ENCODE results near the gene PNPLA1.

PNPLA1 gene

DNA sequence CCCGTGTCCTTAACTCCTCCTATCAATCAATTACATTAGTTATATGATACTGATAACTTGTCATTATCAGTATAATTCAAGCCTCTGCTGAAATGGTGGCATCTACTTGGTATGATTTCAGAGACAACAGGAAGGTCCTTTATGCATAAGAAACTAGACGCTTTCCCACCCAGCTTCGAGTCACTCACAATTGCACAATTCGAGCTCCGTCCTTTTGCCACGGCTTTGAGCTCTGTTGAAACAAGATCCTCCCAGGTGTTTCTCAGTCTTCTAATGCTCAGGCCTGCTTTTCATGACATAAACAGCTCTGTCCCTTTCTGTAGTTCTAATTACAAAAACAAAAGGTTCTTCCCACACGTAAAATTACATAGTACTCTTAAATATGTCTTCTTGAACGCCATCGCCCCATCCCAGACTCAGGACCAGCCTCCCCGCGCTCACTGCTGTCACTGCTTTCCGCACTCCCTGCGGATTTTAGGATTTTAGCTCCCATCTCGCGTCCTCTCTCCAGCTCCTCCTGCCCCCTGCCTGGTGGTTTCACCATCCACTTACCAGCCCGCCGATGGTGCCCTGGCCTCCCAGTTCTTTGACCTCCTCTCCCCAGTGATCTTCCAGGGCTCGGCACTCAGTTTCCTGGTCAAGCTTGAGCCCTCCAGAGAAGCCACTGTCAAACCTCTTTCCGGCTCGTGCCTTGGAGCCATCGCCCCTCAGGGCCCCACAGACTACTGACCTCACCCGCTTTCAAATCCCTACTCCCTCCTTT, 23.2 kb upstream of the PNPLA1 start:
- DNase-seq (ENCODE audit: low read depth) = no peak

DNA sequence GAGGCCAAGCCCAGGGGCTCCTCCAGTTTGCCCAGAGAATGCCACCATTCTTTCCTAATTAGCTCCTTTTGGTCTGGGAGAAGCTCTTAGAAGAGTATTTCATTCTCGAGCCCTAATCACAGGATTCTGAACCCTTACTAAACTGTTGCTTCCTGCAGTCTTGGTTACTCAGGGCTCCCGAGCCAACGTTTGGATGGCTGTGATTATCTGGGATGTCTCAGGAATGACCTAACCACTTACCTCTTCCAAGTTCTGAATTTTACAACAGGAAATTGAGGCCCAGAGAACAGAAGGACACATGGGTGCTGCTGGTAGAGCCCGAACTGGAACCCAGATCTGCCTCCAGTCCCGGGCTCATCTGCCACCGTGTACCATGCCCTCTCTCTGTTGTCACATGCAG, 22.2 kb upstream of the PNPLA1 start:
- no peak for DNase-seq (ENCODE audit: low read depth)

DNA sequence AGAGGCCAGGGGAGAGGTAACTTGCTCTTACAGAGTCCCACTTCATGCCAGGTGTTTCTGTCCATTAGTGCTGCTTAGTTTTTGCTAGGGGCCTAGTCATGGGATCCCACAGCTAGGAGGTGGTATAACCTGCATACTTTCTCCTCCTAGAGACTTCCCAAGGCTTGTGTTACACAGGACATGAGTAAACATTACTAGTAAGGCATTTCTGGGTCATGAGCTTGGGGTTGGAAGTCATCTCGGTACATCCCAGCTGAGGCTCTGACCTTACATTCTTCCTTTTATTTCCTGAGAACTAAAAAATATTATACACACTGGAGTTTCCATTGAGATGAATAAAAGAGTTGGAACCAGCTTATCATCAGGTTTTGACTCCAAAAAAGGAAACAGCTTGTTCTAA, 20.9 kb upstream of the PNPLA1 start:
- DNase-seq (ENCODE audit: low read depth) = no peak

DNA sequence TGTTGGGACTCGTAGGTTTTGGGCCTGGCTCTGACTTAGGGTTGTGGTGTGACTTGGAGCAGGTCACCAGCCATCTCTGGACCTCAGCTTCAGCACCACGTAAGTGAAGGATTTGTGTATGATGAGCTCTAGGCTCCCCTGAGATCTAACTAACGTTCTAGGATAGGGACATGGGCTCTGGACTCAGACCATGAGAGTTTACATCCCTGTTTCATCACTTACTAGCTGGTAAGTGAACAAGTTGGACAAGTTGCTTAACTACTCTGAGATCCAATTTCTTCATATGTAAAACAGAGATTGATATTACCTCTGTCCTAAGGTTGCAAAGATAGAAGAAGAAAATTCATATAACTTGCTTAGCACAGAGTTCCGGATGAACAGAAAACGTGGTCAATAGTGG, 20.3 kb upstream of the PNPLA1 start:
- no peak for DNase-seq (ENCODE audit: low read depth)

DNA sequence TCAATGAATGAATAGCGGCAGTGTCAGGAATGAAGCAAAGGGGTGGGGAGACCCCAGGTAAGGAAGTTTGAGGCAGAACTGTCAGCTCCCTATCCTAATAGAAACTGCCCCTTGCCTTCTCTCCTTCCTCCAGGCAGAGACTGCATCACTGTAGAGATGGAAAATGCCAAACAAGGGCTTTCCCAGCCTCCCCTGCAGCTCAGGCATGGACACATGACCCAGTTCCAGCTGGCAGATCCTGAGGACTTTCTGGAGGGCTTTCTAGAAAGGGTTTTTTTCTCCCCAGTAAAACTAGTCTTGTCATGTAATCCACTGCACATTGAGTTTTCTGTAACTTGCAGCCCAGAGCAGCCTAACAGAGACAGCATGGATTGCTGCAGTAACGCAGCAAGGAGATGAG, 17.9 kb upstream of the PNPLA1 start:
- DNase-seq (ENCODE audit: low read depth) = no peak

DNA sequence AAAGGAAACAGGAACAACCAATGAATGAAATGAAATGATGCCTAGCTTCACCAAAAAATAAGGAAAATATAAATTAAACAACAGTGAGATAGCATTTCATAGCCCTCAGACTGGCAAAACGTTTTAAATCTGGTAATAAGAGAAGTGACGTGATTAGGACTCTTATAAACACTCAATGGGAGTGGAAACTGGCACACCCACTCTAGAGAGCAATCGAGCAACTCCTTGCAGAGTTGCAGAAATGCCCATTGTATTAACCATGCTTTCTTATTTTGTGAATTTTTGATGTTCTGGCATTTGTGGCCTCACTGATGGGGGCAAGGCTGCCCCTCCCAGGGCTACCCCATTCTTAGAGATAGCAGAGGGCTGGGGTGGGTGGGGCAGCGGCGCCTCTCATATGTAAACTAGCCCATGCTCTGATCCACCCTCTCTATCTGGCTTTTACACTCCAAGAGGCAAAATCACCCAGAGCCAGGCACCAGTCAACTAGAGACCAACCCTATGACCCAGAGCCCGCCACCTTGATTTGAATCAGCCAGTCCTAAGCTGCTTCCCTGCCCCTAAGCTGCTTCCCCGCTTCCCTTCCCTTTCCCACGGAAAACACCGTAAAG, 6.4 kb upstream of the PNPLA1 start:
- no peak for DNase-seq (ENCODE audit: low read depth)

DNA sequence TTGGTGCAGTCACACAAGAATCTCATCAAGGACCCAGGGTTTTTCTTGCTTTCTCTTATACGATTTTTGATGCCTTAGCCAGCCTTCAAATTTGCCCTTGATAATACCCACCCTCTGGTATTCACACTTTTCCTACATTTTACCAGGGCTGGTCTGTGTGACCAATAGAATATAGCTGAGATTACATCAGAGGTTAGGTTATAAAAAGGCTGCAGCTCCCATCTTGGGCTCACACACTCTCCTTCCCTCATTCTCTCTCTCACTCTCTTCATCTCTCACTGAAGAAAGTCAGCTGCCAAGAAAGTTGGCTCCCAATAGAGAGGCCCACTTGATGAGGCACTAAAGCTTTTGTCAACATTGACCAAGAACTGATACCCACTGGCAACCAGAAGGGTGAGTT, 4.1 kb upstream of the PNPLA1 start:
- no peak for DNase-seq (ENCODE audit: low read depth)

DNA sequence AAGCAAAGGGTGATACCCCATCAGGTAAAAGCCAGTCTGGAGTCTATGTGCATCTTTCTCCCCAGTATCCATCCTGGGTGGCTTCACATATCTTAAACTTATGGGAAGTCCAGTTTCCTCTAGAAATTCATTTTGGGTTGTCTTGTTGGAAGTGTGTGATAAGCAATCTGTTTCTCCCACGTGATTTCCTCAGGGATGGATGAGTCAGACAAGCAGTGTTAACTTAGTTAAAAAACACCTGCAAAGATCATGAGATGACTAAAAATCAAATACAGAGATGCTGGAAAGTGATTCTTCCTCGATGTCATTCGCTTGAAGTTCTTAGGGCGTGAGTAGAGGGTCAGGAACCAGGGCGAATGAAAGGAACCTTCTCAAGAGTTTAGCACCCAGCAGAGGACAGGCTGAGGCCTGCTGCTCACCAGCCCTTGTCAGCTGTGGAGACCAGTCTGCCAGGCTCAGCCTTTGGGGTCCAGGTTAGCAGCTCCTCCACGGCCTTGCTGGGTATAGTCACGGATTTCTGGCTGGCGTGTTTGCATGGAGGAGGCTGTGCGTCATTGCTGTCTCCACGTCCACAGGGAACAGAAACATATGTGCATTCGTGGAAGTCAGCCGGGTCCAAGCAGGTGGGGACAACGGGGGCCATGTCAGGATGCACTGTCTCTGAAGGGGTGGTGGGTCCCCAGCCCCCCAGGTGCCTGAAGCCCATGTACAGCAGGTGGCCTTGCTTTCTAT, 2.8 kb upstream of the PNPLA1 start:
- no peak for DNase-seq (ENCODE audit: low read depth)

DNA sequence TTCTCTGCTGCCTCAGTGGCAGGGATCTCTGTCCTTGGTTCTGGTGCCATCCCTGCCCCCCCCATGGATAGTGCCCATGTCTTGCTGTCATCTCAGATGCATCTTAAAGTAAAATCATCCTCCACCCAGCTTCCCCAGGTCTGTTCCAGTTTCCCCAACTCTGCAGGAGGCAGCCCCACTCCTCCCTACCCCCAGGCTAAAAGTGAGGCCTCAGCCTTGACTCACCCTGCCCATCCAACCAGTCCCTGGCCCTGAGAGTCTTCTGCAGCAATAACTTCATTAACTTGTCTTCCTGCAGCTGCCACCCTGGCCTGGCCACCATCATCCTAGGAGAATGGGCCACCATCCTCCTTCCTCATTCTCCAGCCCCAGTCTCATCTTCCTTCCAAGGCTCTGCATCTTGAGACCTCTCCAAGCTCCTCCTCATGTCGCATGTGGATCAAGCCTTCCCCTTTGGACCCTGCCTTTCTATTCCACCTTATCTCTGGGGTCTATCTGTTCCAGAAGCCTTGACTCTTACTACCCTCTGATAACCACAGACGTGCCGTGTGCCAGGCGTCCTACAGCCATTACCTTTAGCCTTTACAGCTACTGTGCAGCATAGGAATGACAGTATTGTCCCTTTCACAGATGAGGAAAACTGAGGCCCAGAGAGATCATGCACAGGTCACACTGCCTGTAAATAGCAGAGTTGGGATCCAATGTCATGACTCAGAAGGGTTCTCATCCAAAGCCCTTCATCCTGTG, 2.0 kb upstream of the PNPLA1 start:
- DNase-seq (ENCODE audit: low read depth) = no peak

DNA sequence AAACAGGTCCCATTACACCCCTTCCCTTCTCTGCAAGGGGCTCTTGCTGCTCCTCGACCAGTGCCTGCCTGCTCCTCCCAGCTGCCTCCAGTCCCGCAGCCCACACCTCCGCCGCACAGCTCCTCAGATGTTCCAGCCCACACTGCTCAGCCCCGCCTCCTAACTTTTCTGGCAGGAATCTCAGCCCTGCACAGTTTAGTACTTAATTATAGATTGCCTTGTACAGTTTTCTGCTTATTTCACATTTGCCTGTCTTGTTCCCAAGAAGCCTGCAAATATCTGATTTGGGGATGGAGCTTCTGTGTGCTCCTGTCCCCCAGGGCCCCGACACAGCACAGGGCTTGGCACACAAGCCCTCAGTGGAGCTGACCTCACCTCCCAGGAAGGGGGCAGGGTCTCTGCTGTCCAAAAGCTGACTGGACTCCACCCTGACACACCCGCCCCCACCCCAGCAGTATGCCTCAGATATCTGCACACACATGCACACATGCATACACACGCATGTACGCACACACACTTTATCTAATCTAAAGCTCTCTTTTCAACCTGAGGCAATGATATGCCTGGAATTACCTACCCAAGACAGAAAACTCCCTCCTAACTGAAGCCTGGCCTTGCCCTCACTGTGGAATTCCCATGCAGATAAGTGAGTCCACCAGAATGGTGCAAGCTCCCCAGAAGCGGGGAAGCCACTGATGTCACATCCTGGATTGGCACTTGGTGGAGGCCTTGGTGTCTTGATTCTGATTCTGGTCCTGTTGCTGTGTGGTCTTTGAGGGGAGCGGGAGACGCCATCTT, 1.2 kb upstream of the PNPLA1 start:
- DNase-seq (ENCODE audit: low read depth) = no peak

DNA sequence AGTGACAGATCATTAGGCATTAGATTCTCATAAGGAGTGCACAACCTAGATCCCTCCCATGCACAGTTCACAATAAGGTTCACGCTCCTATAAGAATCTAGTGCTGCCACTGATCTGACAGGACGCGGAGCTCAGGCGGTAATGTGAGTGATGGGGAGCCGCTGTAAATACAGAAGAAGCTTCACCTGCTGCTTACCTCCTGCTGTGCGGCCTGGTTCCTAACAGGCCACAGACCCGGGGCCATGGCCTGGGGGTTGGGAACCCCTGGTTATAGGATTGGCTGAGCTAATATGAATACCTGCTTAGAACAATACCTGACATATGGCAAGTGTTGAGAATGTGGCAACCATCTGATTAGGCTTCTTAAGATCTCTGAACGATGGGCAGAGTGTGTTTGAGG, 2.4 kb downstream of the PNPLA1 start:
- DNase-seq (ENCODE audit: low read depth) = no peak

DNA sequence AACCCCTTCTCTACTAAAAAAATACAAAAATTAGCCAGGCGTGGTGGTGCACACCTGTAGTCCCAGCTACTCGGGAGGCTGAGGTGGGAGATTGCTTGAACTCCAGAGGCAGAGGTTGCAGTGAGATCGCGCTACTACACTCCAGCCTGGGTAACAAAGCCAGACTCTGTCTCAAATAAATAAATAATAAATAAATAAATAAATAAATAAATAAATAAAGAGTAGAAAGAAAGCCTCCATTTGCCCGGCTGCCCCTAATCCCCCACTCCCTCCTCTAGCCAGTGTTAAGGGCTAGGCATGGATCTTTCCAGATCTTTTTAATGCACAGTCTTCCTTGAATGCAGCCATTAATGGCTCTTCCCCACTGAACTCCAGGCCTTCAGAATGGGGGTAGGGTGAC, 3.2 kb downstream of the PNPLA1 start:
- DNase-seq (ENCODE audit: low read depth) = no peak

DNA sequence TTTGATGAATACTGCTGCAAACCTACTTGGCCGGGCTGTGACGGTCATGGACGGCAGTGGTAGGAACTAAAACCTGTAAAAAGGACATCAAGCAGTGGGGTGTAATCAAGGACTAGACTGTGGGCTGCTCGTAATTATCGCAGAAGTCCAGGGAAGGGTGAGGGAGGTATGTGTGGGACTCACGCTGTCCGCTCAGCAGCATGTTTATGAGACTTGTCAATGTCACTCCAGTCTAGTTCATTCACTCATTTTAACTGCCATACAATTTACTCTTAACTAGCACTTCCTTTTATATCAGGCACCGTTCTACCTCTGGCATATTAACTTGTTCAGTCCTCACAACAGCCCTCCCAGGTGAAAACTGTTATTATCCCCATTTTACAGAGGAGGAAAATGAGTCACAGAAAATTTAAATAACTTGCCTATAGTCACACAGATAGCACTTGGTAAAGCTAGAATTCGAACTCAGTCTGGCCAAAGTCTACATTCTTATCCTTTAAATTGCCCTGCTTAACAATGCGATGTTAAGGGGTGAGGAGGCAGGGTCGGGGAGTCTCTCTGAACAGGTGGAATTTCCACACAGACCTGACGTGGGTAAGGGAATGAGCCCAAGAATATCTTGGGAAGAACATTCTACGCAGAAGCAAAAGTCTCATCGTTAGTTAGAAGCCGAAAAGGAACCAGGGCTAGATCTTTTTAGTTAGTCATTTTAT, 4.1 kb downstream of the PNPLA1 start:
- no peak for DNase-seq (ENCODE audit: low read depth)

DNA sequence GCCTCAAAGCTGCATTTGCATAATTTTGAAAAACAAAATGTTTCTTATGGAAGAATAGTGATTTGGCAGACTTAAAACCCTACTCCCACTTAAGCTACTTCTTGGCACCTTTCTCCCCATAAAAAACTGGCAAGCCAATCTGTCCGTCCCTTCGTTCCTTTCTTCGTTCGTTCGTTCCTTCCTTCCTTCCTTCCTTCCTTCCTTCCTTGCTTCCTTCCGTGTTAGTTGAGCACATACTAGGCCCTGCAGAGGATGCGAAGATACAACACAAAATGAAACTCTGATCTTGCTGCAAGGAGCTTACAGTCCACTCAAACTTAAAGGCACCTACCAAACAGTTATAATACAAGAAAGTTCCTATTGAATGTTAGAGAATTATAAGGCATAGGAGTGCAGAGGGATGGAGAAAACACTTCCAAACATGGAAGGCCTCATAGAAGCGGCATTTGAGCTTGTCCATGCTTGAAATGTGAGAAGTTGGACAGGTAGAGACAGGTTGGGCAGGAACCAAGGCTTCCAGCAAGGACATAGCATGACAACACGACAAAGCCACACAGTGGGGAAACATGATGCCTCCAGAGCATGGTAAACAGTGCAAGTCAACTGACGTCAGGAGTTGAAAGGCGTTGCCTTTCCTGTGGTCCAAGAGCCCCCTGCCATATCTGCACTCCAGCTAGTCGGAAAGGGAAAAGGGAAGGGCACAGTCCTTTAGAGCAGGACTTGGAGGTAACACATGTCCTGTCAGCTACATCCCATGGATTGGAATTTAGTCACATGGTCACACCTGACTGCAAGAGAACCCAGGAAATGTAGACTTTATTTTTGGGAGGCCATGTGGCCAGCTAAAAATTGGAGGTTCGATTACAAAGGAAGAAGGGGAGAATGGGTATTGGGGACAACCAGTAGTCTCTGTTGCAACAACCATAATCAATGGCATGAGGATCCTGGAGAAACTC, 7.0 kb downstream of the PNPLA1 start:
- DNase-seq (ENCODE audit: low read depth) = no peak

DNA sequence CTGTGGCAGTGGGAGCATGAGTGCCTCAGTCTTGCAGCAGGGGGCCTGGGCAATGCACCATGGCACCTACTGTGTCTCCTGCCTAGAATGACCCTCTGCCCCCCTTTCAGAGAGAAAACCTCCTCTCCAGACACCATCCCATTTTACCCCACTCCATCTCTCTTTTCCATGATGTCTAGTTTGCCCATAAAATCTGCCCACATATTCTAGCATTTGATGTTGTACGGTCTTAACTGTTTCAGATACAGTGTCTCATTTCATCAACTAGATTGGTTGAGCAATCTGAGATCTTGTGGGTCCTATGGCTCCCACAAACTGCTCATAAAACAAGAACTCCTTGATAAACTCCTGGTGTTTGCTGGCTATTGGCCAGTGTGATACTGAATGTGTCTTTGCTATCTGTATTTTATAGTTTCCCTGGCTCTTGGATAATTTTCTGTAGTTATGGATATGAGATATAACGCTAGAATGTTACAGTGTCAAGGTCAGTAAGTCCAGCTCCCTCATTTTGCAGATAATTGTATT, 8.1 kb downstream of the PNPLA1 start:
- DNase-seq (ENCODE audit: low read depth) = no peak

DNA sequence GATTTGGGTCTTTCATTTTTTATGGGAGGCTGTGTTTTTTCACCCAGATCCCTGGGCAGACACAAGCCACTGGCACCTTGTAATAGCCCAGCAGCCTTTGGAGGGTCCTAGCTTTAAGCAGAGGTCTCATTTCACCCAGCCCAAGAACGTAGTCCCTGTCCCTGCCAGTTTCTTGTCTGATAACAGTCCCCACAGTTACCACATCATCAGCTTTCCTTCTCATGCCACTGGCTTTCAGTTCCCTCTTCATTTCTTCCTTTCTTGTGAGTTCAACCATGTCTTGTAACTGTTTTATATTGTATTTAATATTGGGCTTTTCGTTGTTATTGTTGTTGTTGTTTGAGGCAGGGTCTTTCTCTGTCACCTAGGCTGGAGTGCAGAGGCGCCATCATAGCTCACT, 10.6 kb downstream of the PNPLA1 start:
- DNase-seq (ENCODE audit: low read depth) = no peak

DNA sequence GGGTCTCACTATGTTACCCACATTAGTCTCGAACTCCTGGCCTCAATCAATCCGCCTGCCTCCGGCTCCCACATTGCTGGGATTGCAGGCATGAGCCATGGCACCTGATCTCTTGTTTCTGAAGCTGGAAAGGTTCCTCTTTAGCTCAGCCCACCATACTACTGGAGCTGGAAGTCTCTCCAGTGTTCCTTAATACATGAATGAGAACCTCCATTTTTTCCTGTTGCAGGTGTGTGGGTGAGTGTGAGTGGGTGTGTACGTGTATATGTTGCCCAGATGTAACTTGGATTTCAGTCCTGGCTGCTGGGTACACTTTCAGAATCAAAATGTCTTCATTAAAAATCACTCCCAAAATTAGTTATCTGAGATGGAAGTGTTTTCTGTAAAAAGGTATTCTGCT, 11.1 kb downstream of the PNPLA1 start:
- DNase-seq (ENCODE audit: low read depth) = no peak

DNA sequence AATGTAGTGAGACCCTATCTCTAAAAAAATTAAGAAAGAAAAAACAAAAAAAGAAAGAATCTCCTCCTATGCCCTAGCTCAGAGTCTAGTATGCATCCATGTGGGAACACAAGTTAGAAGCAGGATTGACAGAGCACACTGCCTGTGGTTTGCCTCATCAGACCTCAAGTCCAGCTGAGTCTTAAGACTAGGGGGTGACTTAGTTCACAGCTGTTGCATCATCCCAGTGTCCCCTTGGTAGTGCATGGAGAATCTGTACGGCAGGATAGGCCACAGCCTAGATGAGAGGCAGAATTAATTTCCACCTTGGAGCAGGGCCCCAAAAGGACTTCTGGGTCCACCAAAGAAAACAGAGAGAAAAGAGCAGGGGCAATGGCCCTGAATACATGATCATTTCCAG, 13.7 kb downstream of the PNPLA1 start:
- DNase-seq (ENCODE audit: low read depth) = no peak

DNA sequence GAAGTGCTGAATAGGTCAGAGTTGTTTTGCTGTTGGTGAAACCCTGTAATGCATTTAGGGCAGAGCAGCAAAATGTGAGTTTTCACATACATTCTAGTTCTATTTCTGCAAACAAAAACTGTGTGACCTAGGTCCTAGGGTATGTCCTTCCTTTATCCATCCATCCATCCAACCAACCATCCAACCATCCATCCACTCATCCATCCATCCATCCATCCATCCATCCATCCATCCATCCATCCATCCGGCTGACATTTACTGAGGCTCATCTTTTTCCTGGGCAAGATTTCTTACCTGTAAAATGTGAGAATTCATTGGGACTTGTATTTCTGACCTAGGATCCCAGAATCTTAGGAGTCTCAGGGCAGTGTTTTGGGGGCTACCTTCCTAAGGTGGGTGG, 14.5 kb downstream of the PNPLA1 start:
- no peak for DNase-seq (ENCODE audit: low read depth)

DNA sequence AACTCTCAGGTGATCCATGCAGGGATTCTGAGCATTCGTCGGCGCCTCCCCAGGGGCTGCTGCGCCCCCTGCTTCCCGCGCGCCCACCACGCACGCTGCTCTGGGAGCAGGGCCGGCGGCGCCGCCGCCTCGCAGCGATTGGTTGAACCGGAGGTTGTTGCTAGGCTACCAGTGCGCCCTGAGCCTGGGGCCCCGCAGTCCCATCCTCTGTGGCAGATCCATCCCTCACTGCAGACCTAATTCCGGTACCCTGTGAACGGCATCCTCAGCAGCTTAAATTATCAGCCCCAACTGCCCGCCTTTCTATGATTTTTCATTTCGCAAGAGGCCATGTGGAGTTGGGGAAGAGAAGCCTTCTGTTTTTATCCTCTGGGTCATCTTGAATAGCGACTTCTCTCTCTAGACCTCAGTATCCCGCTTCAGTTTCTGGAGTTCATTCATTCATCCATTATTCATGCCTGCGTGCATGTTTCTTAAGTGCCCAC, 15.4 kb downstream of the PNPLA1 start:
- DNase-seq (ENCODE audit: low read depth) = no peak

All from non-pigmented ciliary epithelial cell (primary cell).